KMS-11 (cell line): ENCODE data around the gene TERT.
A peak's percentile ranks its signal among the peaks of the same experiment; 100 is the strongest.

Source experiments
- H2AFZ ChIP-seq: fragments of 200-600 bp; sonication (generic); 2 replicates; pipeline ENCODE4 v1.6.1; 2016; ENCODE audit warnings: antibody characterized with exemption, mixed run types, low read depth
- H3K27ac ChIP-seq: fragments of 200-600 bp; sonication (generic); 2 replicates; pipeline ENCODE4 v1.6.1; 2016; ENCODE audit warnings: mild to moderate bottlenecking, mixed run types
- H3K27me3 ChIP-seq: fragments of 200-600 bp; sonication (generic); 2 replicates; pipeline ENCODE4 v1.6.1; 2017; ENCODE audit warnings: mild to moderate bottlenecking, low read depth, mixed run types, moderate library complexity; ENCODE audit not compliant: insufficient read depth
- H3K36me3 ChIP-seq: fragments of 200-600 bp; sonication (generic); 2 replicates; pipeline ENCODE4 v1.6.1; 2017; ENCODE audit warnings: mild to moderate bottlenecking, mixed run types; ENCODE audit not compliant: insufficient read depth
- H3K4me1 ChIP-seq: fragments of 200-600 bp; sonication (generic); 2 replicates; pipeline ENCODE4 v1.6.1; 2016; ENCODE audit warnings: mild to moderate bottlenecking, low read depth, mixed run types; ENCODE audit not compliant: poor library complexity, severe bottlenecking
- H3K4me2 ChIP-seq: fragments of 200-600 bp; sonication (generic); 2 replicates; pipeline ENCODE4 v1.7.0; 2016; ENCODE audit warnings: mild to moderate bottlenecking, mixed run types
- H3K4me3 ChIP-seq: fragments of 200-600 bp; sonication (generic); IDR thresholded peaks from 2 replicates; pipeline ENCODE4 v1.6.1; 2017; ENCODE audit warnings: low read depth, low read length, mixed read lengths; ENCODE audit not compliant: insufficient read depth
- H3K79me2 ChIP-seq: fragments of 200-600 bp; sonication (generic); 2 replicates; pipeline ENCODE4 v1.6.1; 2016; ENCODE audit warnings: low read depth, mixed run types; ENCODE audit not compliant: insufficient read depth
- H3K9ac ChIP-seq: fragments of 200-600 bp; sonication (generic); 2 replicates; pipeline ENCODE4 v1.6.1; 2016; ENCODE audit warnings: mild to moderate bottlenecking, mixed run types
- H4K20me1 ChIP-seq: fragments of 200-600 bp; sonication (generic); 2 replicates; pipeline ENCODE4 v1.6.1; 2016; ENCODE audit warnings: mild to moderate bottlenecking, mixed run types; ENCODE audit not compliant: insufficient read depth
- TF ChIP-seq, protein P1 (sequence below): fragments of 200-600 bp; sonication (generic); conservative IDR thresholded peaks from 2 replicates; pipeline ENCODE4 v1.6.1; 2017; ENCODE audit warnings: low read depth, mild to moderate bottlenecking, antibody characterized with exemption, low read length, moderate library complexity, mixed read lengths

TERT gene

DNA sequence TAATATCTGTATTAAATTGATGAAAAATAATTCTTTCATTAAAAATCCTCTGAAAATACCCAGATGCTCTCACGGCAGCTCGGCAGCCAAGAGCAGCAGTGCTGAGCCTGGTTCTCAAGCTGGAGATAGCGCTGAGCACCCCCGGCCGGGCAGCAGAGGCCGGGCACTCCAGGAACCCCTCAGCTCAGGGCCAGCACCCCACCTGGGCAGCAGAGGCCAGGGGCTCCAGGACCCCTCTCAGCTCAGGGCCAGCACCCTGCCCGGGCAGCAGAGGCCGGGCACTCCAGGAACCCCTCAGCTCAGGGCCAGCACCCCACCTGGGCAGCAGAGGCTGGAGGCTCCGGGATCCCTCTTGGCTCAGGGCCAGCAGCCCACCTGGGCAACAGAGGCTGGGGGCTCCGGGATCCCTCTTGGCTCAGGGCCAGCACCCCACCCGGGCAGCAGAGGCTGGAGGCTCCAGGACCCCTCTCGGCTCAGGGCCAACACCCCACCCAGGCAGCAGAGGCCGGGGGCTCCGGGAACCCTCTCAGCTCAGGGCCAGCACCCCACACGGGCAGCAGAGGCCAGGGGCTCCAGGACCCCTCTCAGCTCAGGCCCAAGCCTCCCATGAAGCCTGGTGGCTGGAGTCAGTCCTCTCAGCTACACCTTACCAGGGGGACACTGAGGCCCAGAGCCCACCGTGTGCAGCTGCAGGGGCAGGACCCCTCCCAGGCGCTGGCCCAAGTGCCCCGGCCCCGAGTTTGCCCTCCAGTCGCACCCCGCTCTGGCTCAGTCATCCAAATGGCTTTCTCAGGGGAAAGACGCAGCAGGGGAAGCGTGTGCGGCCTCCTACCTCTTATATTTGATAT lies 28.3 kb upstream of the TERT start:
- TF ChIP-seq, protein P1, sequence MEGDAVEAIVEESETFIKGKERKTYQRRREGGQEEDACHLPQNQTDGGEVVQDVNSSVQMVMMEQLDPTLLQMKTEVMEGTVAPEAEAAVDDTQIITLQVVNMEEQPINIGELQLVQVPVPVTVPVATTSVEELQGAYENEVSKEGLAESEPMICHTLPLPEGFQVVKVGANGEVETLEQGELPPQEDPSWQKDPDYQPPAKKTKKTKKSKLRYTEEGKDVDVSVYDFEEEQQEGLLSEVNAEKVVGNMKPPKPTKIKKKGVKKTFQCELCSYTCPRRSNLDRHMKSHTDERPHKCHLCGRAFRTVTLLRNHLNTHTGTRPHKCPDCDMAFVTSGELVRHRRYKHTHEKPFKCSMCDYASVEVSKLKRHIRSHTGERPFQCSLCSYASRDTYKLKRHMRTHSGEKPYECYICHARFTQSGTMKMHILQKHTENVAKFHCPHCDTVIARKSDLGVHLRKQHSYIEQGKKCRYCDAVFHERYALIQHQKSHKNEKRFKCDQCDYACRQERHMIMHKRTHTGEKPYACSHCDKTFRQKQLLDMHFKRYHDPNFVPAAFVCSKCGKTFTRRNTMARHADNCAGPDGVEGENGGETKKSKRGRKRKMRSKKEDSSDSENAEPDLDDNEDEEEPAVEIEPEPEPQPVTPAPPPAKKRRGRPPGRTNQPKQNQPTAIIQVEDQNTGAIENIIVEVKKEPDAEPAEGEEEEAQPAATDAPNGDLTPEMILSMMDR: no peak
- Histone ChIP-seq H3K4me2 (no peak overlapping the region), H2AFZ (no peak overlapping the region), H3K36me3 (peaks cover 40% of the 10 kb centered on the region; the same call in 1 of the 2 replicates), H4K20me1 (no peaks in the 10 kb centered on the region), H3K27ac (peak overlapping the region; percentile 100; the same call in 1 of the 2 replicates), H3K27me3 (no peaks in the 10 kb centered on the region), H3K9ac (no peak overlapping the region), H3K4me1 (peaks cover 60% of the 10 kb centered on the region), H3K79me2 (peaks cover 66% of the 10 kb centered on the region), H3K4me3 (no peak overlapping the region)

GRCh38 chr5:1322036-1322900 lies 27.4 kb upstream of the TERT start:
- Histone ChIP-seq H2AFZ (no peak overlapping the region), H3K27ac (peak overlapping the region; percentile 100; the same call in 1 of the 2 replicates), H4K20me1 (no peaks in the 10 kb centered on the region), H3K4me3 (no peak overlapping the region), H3K79me2 (peaks cover 62% of the 10 kb centered on the region), H3K9ac (no peak overlapping the region), H3K4me2 (peak overlapping the region; percentile 26; the same call in 1 of the 2 replicates), H3K27me3 (no peaks in the 10 kb centered on the region), H3K36me3 (peaks cover 40% of the 10 kb centered on the region; the same call in 1 of the 2 replicates), H3K4me1 (peaks cover 69% of the 10 kb centered on the region)
- TF ChIP-seq, protein P1: no peak

DNA sequence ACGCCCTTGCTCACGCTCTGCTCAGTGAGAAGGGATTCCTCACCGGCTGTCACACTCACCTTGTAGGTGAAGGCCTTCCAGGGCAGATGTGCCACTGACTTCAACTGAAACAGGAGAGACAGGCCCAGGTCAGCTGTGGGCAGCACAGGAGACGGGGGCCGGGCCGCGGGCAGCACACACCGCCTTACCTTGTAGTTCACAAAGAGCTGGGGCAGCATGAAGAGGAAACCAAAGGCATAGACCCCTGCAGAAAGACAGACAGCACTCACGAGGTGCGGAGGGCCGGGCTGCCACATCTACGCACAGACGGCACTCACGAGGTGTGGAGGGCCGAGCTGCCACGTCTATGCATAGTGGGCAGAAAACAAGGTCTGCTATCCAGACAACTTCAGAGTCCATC lies 26.7 kb upstream of the TERT start:
- H3K36me3 ChIP-seq: peaks cover 40% of the 10 kb centered on the region; the same call in 1 of the 2 replicates
- no peak overlapping the region for H2AFZ ChIP-seq
- no peaks in the 10 kb centered on the region for H3K27me3 ChIP-seq
- H4K20me1 ChIP-seq: no peaks in the 10 kb centered on the region
- TF ChIP-seq, protein P1: no peak
- peaks cover 55% of the 10 kb centered on the region for H3K79me2 ChIP-seq
- H3K4me3 ChIP-seq: no peak overlapping the region
- H3K4me2 ChIP-seq: peak overlapping the region; percentile 26; the same call in 1 of the 2 replicates
- peak overlapping the region; percentile 100; the same call in 1 of the 2 replicates for H3K27ac ChIP-seq
- peaks cover 76% of the 10 kb centered on the region for H3K4me1 ChIP-seq
- no peak overlapping the region for H3K9ac ChIP-seq

GRCh38 chr5:1320436-1321344 lies 25.8 kb upstream of the TERT start:
- TF ChIP-seq, protein P1: no peak
- Histone ChIP-seq H3K4me2 (peak overlapping the region; percentile 85; the same call in 1 of the 2 replicates), H3K27ac (peak overlapping the region; percentile 100; the same call in 1 of the 2 replicates), H3K79me2 (peaks cover 54% of the 10 kb centered on the region), H4K20me1 (no peaks in the 10 kb centered on the region), H2AFZ (no peak overlapping the region), H3K36me3 (peaks cover 40% of the 10 kb centered on the region; the same call in 1 of the 2 replicates), H3K4me3 (no peak overlapping the region), H3K4me1 (peaks cover 79% of the 10 kb centered on the region), H3K9ac (no peak overlapping the region), H3K27me3 (no peaks in the 10 kb centered on the region)
